ENCODE results near the gene GTF2H4.

The GTF2H4 gene

DNA sequence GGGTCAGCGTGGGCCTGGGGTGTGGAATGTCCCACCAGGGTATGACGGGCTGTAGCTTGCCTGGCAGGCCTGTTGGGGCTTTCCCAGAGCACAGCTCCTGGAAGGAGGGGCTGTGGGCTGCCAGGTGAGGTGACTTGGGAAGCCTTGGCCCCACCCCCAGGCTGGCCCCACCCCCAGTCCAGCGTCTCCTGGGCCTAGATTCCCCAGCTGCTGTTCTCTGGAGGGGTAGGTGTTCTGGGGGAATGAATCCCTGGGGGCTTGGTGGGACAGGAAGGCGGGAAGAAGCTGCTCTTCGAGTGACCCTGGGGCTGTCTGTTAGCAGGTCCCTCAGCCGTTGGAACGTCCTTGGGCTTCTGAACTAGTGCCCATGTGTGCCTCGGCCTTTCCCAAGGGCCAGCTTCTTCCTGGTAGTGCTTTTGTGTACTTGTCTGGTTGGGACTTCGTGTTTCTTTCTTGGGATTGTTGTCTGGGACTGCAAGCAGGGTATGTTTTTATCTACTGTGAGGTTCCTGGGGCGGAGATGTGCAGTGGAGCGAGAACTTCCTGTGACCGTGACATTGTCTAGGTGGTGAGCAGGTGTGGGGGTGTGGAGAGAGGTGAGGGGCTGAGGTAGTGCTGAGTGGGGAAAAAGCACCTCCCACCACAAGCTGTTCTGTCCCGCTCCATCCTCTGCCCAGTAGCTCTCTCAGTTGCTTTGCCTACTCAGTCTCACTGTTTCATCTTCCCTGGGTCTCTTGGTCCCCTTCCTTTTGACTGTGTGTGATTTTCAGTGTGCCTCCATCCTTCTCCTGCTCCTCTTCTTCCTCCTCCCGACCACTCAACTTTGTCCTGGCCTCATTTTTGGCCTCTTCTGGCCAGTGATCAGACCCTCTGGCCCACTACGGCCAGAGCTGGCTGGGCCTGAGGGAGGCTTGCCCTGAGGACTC lies 25.0 kb upstream of the GTF2H4 start:
- no peak for DNase-seq

DNA sequence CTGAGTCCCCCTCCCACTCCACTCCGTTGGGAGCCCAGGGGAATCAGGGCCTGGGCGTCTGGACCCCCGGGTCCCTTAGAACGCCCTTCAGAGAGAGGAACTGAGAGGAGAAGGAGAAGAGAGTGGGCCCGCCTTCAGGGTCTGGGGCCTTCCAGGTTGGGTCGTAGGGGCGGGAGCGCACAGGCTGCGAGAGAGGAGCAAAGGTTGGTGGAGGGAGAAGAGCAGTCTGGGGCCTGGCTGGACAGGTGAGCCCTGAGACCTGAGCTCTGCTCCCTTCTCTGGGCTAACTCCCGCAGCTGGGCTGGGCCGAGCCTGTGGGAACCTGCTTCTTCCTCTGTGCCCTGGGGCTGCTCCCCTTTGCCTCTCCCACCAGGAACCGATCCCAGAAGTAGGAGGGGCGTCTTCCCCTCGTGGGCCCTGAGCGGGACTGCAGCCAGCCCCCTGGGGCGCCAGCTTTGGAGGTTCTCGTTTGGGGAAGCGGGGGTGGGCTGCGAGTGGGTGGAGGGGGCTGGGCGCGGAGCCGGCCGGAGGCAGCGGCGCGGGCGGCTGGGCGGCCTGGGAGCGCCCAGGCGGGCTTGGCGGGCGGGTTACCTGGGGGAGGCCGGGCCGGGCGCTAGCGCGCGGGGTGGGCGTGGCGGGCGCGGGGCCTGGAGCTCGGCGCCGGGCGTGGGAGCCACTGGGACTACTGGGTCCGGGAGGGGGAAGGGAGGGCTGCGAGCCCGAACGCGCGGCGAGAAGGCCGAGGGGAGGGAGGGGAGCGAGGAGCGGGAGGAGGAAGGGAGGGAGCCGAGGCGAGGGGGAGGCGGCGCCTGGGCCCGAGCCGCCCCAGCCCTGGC lies 24.1 kb upstream of the GTF2H4 start, which contains the start of gene DDR1:
TSS of gene DDR1 (plus strand) at position 835 of the 836 bp plus-strand sequence. CDS start 4,211 bp downstream, outside the sequence.
- DNase-seq: peak; percentile 35

DNA sequence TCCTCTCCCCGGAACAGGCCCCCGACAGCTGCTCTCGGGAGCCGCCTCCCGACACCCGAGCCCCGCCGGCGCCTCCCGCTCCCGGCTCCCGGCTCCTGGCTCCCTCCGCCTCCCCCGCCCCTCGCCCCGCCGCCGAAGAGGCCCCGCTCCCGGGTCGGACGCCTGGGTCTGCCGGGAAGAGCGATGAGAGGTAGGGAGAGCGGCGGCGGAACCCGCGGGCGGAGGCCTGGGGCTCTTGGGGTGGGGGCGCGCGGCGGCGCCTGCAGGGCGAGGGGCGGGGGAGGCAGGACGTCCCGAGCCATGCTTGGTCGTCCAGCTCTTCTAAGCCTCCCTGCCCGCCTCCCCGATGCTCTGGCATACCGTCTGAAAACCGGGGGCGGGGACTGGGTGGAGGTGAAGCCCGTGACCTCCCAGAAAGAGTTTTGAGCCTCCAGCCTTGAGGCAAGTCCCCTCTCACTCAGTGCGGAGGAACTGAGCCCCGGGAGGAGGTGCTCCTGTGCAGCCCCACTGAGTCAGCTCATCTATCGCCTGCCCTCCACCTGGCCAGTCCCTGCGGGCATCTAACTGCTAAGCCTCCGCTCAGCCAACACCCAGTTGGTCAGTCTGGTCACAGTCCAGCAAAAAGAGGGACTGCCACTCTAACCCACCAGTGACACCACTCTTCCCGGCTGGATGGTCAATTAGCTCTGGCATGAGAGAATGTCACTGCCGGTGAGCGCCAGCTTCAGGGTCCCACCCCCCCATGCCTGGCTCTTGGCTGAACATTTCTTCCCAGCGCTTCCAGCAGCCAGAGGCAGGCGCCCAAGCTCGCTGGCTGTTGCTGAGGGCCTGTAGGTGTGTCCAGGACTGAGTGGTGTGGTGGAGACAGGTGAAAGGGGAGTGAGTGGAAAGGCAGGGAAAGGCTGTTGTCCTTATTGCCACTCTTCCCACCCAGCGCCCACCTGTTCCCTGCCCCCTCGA lies 23.2 kb upstream of the GTF2H4 start:
- peak; percentile 16 for DNase-seq

DNA sequence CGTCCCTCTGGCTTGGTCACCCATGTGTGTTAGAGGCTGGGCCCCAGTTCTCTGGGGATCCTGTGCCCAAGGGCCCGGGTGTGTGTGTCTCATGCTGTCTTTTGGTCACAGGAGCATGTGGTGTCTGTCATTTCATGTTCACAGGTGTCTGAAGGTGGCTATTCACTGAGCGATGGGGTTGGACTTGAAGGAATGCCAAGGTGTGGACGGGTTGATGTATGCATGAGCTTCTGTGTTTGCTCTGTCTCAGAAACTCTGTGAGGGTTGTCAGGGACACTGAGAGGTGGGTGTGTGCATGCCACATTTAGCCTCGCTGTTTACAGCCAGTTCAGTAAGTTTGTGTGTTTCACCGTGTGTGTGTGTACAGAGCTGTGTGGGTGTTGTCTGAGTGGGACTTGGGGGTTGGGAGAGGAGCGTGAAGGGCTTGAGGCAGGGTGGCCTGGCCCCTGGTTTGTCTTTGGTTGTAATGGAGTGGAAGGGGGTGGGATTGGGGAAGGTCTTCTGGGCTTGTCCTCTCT lies 22.5 kb upstream of the GTF2H4 start:
- no peak for DNase-seq

DNA sequence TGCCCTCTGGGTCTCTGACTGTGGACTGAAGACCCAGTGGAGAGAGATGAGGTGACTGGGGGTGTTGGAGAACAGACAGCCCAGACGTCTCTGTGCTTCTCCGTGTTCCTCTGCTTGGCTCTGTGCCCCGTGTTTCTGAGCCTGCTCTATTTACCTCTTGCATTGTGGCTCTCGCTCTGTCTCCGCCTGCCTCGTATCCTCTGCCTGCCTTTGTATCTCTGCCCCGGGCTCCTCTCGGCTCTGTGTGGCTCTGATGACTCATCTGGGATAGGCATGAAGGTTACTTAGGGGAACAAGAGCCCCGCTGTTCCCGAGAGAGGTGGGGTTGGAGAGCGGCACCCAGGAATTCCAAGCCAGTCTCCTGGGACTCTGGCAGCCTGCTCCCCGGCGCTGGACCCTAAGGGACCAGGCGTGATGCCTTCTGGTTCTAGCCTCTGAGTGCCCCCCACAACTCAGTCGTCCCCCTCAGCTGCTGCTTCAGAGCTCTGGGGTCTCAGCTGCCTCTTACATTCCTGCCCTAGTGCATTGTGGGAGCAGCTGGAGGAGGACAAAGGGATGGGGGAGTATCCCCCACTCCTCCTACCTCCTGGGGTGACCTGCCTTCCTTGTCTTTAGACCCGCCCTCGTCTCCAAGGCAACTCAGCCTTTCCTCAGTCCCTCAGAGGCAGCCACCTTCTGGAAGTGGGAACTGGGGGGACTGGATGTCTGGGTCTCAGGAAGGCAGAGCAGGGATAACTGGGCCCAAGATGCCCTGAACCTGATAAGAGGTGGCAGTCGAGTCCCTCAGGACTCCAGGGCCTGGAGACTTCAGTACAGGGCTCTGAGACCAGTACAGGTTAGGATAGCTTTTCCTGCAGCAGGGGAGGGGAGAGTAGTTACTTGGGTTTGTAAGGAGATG lies 21.8 kb upstream of the GTF2H4 start:
- no peak for DNase-seq

DNA sequence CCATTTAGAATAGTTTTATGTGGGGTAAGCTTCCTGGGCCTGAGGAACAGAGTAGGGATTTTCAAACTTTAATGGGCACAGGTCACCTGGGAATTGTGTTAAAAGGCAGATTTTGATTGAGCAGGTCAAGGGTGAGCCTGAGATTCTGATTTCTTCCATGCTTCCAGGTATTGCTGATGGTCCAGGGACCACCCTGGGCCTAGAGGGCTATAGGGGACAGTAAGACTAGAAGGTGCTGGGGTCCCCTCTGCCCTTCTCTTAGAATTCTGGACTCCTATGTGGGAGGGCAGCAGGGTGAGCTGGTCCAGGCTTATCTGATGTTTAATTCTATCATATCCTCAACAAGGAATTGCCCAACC lies 21.1 kb upstream of the GTF2H4 start:
- DNase-seq: no peak

DNA sequence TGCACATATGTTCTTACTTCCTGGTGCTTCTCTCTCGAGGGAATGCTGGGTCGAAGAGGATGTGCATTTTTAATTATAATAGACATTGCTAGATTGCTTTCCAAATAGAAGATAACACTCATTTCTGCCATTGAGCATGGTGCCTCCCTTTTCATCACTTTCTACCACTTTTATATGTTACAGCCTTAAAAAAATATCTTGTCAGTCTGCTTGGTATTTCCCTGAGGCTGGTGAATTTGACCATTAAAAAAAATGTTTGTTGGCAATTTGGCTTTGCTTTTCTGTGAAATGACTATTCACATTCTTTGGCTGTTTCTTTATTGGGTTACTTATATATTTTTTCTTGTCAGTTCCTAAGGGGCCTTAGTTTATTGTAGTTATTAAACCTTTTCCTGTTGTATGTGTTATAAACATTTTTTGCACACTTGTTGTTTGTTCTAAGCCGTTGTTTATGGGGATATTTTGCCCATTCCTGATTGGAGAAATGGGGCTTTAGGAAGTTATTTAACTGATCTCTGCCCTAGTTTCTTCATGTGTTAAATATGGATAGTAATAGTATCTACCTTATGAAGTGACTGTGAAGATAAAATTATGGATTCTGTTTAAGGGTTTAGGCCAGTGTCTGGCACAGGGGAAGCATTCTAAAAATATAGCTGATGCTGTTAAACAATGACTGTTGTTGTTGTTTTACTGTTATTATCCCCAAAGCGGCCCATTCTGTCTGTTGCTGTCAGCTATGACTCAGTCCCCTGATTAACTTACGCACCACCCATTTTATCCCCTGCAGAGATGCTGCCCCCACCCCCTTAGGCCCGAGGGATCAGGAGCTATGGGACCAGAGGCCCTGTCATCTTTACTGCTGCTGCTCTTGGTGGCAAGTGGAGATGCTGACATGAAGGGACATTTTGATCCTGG lies 19.8 kb upstream of the GTF2H4 start:
- no peak for DNase-seq

DNA sequence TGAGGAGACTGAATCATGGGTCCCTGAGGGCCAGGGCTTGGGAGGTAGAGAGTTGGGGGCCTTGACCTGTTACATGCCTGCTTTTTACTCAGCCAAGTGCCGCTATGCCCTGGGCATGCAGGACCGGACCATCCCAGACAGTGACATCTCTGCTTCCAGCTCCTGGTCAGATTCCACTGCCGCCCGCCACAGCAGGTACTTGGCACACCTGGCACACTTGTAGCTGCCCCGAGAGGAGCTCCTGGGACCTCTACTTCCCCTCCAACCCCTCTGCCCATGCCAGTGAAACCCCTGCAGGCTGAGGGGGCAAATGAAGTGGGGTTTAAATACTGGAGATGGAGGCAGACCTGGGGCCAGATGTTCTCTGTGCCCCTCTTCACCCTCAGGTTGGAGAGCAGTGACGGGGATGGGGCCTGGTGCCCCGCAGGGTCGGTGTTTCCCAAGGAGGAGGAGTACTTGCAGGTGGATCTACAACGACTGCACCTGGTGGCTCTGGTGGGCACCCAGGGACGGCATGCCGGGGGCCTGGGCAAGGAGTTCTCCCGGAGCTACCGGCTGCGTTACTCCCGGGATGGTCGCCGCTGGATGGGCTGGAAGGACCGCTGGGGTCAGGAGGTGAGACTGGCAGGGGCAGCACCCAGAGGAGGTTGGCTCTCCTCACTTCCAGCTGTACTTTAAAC lies 19.1 kb upstream of the GTF2H4 start:
- DNase-seq: no peak

DNA sequence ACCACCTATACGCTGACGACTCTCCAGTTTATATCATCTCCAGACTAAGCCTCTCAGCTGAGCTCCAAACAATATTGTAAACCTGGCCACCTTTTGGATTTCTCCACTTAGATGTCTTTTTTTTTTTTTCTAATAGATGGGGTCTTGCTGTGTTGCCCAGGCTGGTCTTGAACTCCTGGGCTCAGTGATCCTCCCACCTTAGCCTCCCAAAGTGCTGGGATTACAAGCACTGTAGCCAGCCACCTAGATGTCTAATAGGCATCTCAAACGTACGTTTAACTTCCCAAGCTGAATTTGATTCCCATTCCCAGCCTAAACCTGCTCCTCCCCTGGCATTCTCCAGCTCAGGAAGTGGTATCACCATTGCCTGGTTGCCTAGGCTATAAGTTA lies 18.5 kb upstream of the GTF2H4 start:
- DNase-seq: no peak

DNA sequence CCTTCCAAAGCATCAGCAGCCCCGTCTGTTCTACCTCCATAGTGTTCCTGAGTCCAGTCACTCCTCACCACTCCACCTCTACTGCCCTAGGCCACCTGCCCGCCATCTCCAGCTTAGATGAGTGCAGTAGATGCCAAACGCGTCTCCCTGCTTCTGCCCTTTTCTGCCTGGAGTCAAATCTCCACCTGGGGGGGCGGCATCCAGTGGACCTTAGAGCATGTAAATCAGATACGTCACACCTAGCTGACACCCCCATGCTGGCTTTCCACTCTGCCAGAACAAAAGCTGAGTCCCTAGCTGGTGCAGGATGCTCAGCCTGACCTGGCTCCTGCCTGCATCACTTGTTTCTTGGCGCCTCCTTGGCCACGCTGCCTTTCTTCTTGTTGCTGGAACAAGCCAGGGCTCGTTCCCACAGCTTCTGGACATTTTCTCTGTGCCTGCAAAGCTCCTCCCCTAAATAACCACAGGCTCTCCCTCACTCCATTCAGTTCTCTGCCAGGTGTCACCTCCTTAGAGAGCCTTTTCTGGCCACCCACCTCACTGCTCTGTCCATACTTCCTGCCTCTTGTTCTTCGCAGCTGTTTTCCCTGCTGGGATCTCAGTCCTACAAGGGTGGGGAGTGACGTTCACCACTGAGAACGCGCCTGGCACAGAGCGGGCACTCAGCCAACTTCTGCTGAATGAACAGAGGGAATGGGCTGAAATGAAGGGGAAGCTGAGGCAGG lies 17.9 kb upstream of the GTF2H4 start:
- no peak for DNase-seq

DNA sequence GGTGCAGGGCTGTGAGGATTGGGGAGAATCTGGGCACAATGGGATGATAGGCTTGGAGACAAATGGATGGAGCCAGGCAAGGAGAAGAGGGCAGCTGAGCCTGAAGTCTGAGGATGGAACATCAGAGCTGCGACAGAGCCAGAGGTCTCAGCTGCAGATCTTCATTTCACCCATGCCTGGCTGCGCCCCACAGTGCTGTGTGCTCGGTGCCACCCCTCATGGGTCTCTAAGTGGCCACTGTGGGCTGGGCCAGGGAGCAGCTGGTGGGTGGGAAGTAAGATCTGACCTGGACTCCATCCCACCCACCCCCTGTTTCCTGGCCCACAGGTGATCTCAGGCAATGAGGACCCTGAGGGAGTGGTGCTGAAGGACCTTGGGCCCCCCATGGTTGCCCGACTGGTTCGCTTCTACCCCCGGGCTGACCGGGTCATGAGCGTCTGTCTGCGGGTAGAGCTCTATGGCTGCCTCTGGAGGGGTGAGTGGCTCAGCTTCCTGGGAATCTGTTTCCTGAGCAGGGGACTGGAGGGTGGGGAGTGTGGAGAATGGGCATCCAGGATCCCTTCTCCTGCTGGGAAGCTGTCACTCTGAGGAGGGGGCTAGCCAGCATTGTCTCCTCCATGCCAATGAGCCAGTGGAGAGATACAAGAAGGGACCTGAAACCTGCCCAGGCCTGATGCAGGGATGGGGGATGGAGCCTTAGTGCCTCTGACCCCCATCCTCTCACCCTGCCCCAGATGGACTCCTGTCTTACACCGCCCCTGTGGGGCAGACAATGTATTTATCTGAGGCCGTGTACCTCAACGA lies 17.2 kb upstream of the GTF2H4 start:
- DNase-seq: no peak

DNA sequence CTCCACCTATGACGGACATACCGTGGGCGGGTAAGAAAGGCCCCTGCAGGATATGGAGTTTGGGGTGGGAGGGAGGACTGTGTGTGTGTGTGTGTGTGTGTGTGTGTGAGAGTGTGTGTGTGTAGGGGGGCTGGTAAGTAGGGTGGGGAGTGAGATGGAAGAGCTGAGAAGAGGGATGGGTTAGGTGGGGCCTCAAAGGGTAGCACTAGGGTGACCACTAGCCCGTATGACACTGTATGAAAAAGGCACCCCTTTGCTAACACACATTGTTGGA lies 16.6 kb upstream of the GTF2H4 start:
- DNase-seq: no peak

DNA sequence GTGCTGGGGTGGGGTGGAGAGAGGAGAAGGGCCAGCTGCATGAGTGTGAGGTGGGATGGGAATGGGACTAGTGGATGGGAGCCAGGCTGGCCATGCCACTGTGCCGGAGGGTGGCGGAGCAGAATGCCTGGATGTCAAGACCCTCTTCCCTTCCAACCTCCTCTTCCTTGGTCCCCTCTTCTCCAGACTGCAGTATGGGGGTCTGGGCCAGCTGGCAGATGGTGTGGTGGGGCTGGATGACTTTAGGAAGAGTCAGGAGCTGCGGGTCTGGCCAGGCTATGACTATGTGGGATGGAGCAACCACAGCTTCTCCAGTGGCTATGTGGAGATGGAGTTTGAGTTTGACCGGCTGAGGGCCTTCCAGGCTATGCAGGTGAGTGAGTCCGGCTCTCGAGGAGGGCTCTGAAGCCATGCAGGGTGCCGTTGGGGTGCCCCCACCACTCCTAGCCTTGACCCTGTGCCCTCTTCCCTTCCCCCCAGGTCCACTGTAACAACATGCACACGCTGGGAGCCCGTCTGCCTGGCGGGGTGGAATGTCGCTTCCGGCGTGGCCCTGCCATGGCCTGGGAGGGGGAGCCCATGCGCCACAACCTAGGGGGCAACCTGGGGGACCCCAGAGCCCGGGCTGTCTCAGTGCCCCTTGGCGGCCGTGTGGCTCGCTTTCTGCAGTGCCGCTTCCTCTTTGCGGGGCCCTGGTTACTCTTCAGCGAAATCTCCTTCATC lies 16.0 kb upstream of the GTF2H4 start:
- no peak for DNase-seq

DNA sequence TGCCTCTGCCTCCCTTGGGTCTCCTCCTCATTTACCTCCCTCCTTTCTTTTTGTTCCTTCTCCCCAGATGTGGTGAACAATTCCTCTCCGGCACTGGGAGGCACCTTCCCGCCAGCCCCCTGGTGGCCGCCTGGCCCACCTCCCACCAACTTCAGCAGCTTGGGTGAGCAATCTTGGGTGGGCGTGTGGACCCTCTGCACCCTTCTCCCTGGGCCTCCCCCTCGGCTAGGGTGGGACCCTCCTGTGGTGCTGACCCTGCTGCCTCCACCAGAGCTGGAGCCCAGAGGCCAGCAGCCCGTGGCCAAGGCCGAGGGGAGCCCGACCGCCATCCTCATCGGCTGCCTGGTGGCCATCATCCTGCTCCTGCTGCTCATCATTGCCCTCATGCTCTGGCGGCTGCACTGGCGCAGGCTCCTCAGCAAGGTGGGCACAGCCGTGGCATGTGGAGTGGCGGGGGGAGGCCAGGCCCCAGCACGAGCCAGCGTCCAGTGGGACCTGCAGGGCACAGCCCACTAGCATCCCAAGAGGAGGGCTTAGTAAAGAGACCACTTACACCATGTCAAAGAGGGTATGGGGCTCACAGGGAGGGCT lies 14.9 kb upstream of the GTF2H4 start:
- DNase-seq: no peak

DNA sequence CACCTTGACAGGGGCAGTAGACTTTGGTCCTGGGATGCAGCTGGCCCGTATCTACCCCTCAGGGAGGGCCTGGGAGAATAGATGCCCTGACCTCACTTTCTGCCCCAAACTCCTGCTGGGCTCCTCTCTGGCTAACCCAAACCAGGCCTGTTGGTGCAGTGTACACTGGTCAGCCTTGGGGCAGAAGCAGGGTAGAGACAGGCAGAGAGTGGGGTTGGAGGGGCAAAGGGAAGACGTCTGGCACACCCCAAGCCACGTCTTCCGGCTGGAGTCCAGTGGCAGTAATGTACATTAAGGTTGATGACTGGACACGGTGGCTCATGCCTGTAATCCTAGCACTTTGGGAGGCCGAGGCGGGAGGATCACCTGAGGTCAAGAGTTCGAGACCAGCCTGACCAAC lies 14.3 kb upstream of the GTF2H4 start:
- DNase-seq: no peak

DNA sequence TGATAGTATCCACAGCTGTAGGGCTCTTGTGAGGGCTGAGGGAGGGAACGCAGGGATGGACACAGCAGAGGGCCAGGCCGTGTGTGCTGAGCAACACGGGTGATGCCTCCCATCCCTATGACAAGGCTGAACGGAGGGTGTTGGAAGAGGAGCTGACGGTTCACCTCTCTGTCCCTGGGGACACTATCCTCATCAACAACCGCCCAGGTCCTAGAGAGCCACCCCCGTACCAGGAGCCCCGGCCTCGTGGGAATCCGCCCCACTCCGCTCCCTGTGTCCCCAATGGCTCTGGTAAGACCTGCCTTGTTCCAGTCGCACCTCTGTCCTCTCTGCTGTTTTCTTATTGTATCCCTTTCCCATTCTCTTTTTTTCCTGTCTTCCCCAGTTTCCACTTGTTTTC lies 13.6 kb upstream of the GTF2H4 start:
- no peak for DNase-seq

DNA sequence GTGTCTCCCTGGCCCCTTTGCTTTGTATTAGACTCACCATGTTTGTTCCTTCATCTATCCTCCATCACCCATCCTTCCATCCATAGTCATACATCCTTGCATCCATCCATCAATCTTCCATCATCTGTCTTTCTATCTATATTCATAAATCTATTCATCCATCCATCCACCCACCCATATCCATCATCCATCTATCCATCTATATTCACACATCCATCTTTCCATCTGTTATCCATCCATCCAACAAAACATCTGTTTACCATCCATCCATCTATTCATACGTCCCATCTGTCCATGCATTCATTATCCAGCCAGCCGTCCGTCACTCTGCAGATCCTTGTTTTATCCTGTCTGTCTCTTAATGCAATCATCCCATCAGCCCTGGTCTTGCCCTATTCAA lies 13.1 kb upstream of the GTF2H4 start:
- DNase-seq: no peak
